Duodenal mucosa (tissue), 2 donors: ENCODE measurements around the gene HTR7.
"Not testable (repeated sequence)": the region's sequence is repeated elsewhere in the genome, so short reads cannot be mapped to it uniquely, and the experiment has no call there.

Source experiments
- H3K27ac ChIP-seq: one replicate; pipeline ENCODE4 v1.7.0; 2013; ENCODE audit warnings: low read depth, low read length
- H3K27me3 ChIP-seq, 2 donors: one replicate each; pipeline ENCODE4 v1.7.0; 2013; ENCODE audit warnings: low read length in 2 of 2, control low read depth in 1 of 2; ENCODE audit not compliant: insufficient read depth in 2 of 2, control insufficient read depth in 1 of 2
- H3K36me3 ChIP-seq, 2 donors: one replicate each; pipeline ENCODE4 v1.7.0; 2013; ENCODE audit warnings: low read length in 2 of 2, control low read depth in 1 of 2; ENCODE audit not compliant: insufficient read depth in 2 of 2, control insufficient read depth in 1 of 2
- H3K4me1 ChIP-seq, 2 donors: one replicate each; pipeline ENCODE4 v1.7.0; 2013; ENCODE audit warnings: low read length in 2 of 2, control low read depth in 1 of 2; ENCODE audit not compliant: insufficient read depth in 2 of 2, control insufficient read depth in 1 of 2
- H3K4me3 ChIP-seq, 2 donors: one replicate each; pipeline ENCODE4 v1.7.0; 2013; ENCODE audit warnings: low read length in 2 of 2, low read depth in 1 of 2
- H3K9ac ChIP-seq, 2 donors: one replicate each; pipeline ENCODE4 v1.7.0; 2013; ENCODE audit warnings: low read length in 2 of 2, low read depth in 1 of 2
- H3K9me3 ChIP-seq, 2 donors: one replicate each; pipeline ENCODE4 v1.7.0; 2013; ENCODE audit warnings: low read length in 2 of 2, control low read depth in 1 of 2; ENCODE audit not compliant: control insufficient read depth in 1 of 2

The HTR7 gene

DNA sequence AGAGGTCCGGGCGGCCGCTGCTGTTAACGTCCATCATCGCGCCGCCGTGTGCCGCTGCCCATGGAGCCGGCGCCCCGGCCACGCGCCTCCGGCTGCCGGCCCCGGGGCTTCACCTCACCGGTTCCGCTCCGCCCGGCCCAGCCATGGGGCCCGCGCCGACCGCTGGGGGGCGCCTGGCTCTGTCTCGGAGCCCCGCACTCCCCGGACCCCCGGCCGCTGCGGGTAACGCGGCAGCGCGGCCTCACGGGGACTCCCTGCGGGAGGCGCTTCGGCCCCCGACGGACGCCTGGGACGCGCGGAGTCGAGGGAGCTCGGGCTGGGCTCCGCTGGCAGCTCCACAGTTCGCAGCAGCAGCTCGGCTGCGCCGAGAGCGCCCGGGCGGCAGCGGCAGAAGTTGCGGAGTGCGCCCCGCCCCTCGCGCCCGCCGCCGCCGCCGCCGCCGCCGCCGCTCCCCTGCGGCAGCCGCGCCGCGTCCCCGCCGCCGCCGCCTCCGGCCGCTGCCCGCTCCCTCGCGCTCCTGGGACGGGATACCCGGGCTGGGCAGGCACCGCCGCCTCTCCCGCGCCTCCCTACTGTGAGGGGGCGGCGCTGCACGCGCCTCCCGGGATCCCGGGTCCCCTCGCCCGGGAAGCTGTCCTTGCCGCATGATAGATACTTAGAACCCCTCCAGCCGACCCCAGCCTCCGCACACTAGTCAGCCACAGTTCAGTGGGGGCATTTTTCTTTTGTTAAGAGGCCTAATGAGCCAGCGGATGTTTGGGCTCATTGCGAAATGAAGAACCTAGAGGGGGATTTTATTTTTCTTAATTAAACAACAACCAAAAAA lies at the start of gene HTR7:
TSS of gene HTR7 (minus strand) at position 405 of the 826 bp plus-strand sequence. CDS start at position 37, 368 bp downstream.
- H3K36me3 ChIP-seq, result no peaks in the 10 kb centered on the region
- H3K9ac ChIP-seq, result peak within 1 kb of the TSS; percentile 28 to 62
- H3K4me1 ChIP-seq, result peaks cover 0 to 4% of the 10 kb centered on the region in 2 donors
- H3K27me3 ChIP-seq, result peaks cover 28 to 43% of the 10 kb centered on the region in 2 donors
- H3K4me3 ChIP-seq, result peak within 1 kb of the TSS; percentile 65 to 70
- no peaks in the 10 kb centered on the region for H3K9me3 ChIP-seq
- H3K27ac ChIP-seq, result no peak within 1 kb of the TSS

DNA sequence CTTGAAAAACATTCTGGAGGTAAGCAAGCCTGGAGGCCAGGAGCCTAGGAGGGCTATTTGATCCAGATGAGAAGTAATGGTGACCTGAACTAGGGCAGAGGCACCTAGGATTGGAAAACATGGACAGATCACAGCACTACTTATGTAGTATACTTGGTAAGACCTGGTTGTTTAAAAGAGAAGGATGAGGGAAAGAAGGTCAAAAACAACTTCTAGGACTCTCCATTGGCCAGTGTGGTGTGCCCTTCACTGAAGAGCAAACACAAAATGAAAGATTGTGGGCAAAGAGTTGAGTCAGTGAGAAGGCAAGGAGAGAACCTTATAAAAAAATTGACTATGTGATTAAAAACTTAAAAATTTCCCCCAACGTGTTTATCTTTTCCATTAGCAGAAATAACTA lies 48.8 kb upstream of the HTR7 start:
- Histone ChIP-seq H3K36me3 (peaks cover 4 to 18% of the 10 kb centered on the region in 2 donors), H3K27me3 (no peaks in the 10 kb centered on the region), H3K4me1 (no peaks in the 10 kb centered on the region), H3K4me3 (no peak overlapping the region), H3K9ac (no peak overlapping the region), H3K9me3 (no peaks in the 10 kb centered on the region), H3K27ac (no peak overlapping the region)

DNA sequence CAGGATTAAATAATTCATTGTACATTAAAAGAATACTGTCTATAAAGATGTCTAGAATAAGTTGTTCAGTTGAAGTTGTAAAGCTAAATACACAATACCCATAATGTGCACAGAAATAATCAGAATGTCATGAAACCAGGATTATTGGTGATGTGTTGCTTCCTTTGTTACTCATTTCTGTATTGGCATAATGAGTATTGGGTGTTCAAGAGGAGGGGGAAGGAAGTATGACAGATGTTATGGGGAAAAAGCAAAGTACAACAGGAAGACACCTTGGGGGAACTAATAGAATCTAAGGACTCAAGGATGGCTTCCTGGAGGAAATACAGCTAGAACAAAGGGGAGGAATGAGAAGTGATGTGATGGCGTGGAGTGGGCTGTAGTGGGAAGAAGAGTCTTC lies 48.1 kb upstream of the HTR7 start:
- Histone ChIP-seq H3K27ac (no peak overlapping the region), H3K4me3 (no peak overlapping the region), H3K9ac (no peak overlapping the region), H3K9me3 (no peaks in the 10 kb centered on the region), H3K27me3 (no peaks in the 10 kb centered on the region), H3K36me3 (peaks cover 4 to 18% of the 10 kb centered on the region in 2 donors), H3K4me1 (no peaks in the 10 kb centered on the region)

DNA sequence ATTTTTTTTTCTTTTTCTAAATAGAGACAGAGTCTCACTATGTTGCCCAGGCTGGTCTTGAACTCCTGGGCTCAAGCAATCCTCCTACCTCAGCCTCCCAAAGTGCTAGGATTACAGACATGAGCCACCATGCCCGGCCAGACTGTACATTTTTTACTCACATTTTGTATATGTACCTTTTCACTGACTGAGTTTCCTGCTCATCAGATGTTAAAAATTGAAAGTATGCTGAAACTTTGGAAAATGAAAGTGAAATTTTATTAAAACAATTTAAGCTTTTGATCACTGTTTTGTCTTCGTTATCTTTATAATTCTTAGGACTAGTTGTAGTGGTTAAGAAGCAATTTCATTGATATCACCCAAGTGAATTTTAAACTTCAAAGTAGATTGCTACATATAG lies 39.1 kb upstream of the HTR7 start:
- not testable (repeated sequence) for H3K9me3 ChIP-seq, H3K9ac ChIP-seq, H3K4me3 ChIP-seq, H3K27me3 ChIP-seq, H3K4me1 ChIP-seq, H3K27ac ChIP-seq
- H3K36me3 ChIP-seq, result peaks cover 10 to 41% of the 10 kb centered on the region in 2 donors

DNA sequence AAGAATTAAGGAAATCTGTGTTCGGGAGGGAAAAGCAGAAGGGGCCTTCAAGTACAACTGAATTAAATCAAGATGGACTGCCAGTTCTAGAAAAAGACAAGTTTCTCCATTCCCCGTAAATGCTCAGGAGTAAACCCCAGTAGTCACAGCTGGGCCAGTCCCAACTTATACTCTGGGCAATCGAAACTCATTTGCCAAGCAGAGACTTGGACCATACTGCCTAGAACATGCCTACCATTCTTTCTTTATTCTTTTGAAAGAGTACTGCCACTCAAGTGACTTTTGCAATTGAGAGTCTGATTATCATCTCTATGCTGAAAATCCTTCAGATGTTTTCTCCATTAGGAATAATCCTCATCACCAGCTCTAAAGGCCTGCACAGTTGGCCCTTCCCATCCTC lies 35.4 kb upstream of the HTR7 start:
- Histone ChIP-seq H3K4me1 (no peaks in the 10 kb centered on the region), H3K27me3 (no peaks in the 10 kb centered on the region), H3K9ac (no peak overlapping the region), H3K4me3 (no peak overlapping the region), H3K36me3 (peaks cover 17 to 54% of the 10 kb centered on the region in 2 donors), H3K9me3 (no peaks in the 10 kb centered on the region), H3K27ac (no peak overlapping the region)

DNA sequence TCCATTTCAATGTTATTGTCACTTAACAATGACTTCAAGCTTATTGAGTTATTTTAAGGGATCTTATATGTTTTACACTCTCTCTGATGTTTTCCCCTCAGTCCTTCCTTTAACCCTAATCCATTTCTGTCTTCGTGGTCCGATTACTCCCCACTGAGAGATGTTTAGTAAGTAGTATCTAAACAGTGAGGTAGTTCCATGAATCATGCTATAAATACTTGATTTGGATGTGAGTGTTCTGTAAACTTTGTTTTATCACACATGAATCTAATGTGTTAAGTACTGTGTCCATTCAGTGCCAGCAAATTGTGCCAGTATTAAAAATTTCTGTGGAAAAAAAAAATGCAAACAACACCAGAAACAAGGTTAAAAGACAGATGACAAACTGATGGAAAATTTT lies 32.5 kb upstream of the HTR7 start:
- no peak overlapping the region for H3K27ac ChIP-seq
- H3K4me3 ChIP-seq, result no peak overlapping the region
- no peak overlapping the region for H3K9ac ChIP-seq
- H3K36me3 ChIP-seq, result peaks cover 28 to 62% of the 10 kb centered on the region in 2 donors
- no peaks in the 10 kb centered on the region for H3K4me1 ChIP-seq
- H3K27me3 ChIP-seq, result no peaks in the 10 kb centered on the region
- H3K9me3 ChIP-seq, result no peaks in the 10 kb centered on the region

DNA sequence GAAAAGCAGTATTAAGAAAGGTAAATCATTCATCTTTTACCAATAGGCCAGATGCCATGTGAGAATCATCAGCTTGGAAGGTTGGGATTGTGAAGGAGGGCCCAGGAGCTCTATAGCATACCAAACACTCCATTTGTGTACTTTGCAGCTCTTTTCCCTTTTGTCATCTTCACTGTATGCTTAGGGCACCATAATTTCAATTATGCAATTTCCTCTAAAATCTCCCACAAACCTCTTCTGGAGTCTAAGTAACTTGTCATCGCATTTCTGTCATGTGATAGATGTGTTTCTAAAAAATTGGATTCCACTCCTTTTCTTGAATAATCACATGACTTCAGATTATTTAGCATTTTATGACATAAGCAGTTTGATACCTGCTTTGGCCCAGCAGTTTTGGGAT lies 31.8 kb upstream of the HTR7 start:
- peaks cover 26 to 60% of the 10 kb centered on the region in 2 donors for H3K36me3 ChIP-seq
- no peak overlapping the region for H3K9ac ChIP-seq

DNA sequence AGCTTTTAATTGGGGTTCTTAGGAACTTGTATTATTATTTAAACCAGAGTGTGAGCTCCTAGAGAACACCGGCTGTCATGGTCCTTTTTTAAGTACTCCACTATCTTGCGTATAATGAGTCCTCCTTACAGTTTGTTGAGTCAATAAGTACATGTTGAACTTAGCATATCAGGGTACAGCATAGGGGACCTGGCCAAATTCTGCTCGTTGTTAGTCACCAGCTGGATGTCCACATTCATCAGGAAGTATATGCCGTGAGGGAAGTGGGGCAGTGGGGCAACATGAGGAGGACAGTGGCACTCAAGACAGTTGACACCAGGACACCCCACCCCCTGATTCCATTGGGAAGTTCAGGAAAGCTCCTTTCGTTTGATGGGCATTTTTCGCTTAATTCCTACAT lies 30.5 kb upstream of the HTR7 start:
- Histone ChIP-seq H3K9me3 (no peaks in the 10 kb centered on the region), H3K36me3 (peaks cover 22 to 68% of the 10 kb centered on the region in 2 donors), H3K4me3 (no peak overlapping the region), H3K27me3 (no peaks in the 10 kb centered on the region), H3K4me1 (no peaks in the 10 kb centered on the region), H3K27ac (no peak overlapping the region), H3K9ac (no peak overlapping the region)

More for the DNA sequence above, 31.8 kb upstream of the HTR7 start:
- Histone ChIP-seq H3K27ac (no peak overlapping the region), H3K4me3 (no peak overlapping the region), H3K27me3 (no peaks in the 10 kb centered on the region), H3K4me1 (no peaks in the 10 kb centered on the region), H3K9me3 (no peaks in the 10 kb centered on the region)

DNA sequence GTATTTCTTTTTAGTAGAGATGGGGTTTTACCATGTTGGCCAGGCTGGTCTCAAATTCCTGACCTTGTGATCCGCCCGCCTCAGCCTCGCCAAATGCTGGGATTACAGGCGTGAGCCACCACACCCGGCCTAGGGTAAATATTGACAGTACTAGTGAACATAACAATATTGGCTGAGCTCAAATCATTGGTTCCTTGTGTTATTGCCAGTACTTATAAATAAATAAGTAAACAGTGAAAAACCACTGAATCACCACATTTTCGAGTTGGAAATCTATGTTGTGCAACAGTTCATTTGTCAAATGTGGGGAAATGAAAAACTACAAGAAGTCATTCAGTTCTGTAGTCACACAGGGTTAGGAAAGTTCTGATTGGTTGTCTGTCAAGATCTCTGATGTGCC lies 29.7 kb upstream of the HTR7 start:
- Histone ChIP-seq H3K27ac (no peak overlapping the region), H3K4me1 (no peaks in the 10 kb centered on the region), H3K9ac (no peak overlapping the region), H3K4me3 (no peak overlapping the region), H3K36me3 (peaks cover 18 to 60% of the 10 kb centered on the region in 2 donors), H3K9me3 (no peaks in the 10 kb centered on the region), H3K27me3 (no peaks in the 10 kb centered on the region)

DNA sequence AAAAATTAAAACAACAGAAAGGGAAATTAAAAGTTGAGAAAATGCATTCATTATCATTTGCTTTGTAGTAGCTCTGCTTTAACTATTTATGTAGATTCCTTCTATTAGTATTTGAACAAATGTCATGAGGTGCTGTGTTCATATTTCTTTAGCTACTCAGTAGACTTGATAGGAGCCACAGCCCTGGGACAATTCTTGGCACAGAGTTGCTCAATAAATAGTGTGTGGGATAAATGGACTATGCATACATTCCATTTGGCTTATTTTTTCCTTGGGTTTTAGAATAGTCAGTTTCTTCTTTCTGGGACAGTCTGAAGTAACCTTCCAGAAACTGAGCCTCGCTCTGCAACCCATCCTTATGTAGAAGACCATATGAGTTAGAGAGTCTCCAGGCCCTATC lies 27.3 kb upstream of the HTR7 start:
- Histone ChIP-seq H3K4me3 (no peak overlapping the region), H3K9me3 (no peaks in the 10 kb centered on the region), H3K4me1 (no peaks in the 10 kb centered on the region), H3K9ac (no peak overlapping the region), H3K36me3 (peaks cover 19 to 53% of the 10 kb centered on the region in 2 donors), H3K27me3 (no peaks in the 10 kb centered on the region), H3K27ac (no peak overlapping the region)
